CD4-positive, alpha-beta memory T cell (primary cell): ENCODE measurements around the gene GPR132. TPM values are rescaled to one million over a fixed set of nuclear protein-coding genes. Genes with fewer than 3 reads are reported as not detected.
A peak's percentile ranks its signal among the peaks of the same experiment; 100 is the strongest.
"Not testable (repeated sequence)": the region's sequence is repeated elsewhere in the genome, so short reads cannot be mapped to it uniquely, and the experiment has no call there.

ENCODE experiments used
- CTCF ChIA-PET: fragments of 350-600 bp; sonication (Branson Sonifier 250); formaldehyde crosslinking; loops from one replicate; lab custom pipeline; 2021; ENCODE audit warnings: inconsistent platforms; ENCODE audit not compliant: partially characterized antibody; lab: Charles Lee
- POLR2A ChIA-PET: fragments of 350-600 bp; sonication (Branson Sonifier 250); formaldehyde crosslinking; loops from one replicate; lab custom pipeline; 2021; ENCODE audit not compliant: partially characterized antibody; lab: Charles Lee
- DNase-seq, 5 donors: peaks; one replicate each; pipeline versions ENCODE4 v3.0.0 to v3.0.0-alpha.2; 2020 to 2022; ENCODE audit warnings: mixed read lengths in 1 of 5
- H3K27ac ChIP-seq: one replicate; pipeline ENCODE4 v1.7.0; 2013; ENCODE audit warnings: low read depth, low read length
- H3K27me3 ChIP-seq: 2 replicates; pipeline ENCODE4 v1.7.0; 2013; ENCODE audit warnings: mild to moderate bottlenecking, low read length, moderate library complexity; ENCODE audit not compliant: insufficient read depth
- H3K36me3 ChIP-seq: 2 replicates; pipeline ENCODE4 v1.7.0; 2013; ENCODE audit warnings: mild to moderate bottlenecking, low read length, moderate library complexity; ENCODE audit not compliant: insufficient read depth
- H3K4me1 ChIP-seq: 2 replicates; pipeline ENCODE4 v1.7.0; 2013; ENCODE audit warnings: mild to moderate bottlenecking, low read length, moderate library complexity; ENCODE audit not compliant: insufficient read depth
- H3K4me3 ChIP-seq, 2 donors: one replicate each; pipeline ENCODE4 v1.7.0; 2013; ENCODE audit warnings: low read length in 2 of 2, mild to moderate bottlenecking in 1 of 2
- H3K9me3 ChIP-seq, 2 donors: one replicate each; pipeline ENCODE4 v1.7.0; 2013; ENCODE audit warnings: low read length in 2 of 2, control low read depth in 1 of 2; ENCODE audit not compliant: control insufficient read depth in 1 of 2
- H3K27ac Mint-ChIP-seq, 7 donors: one replicate each; pipeline ENCODE4 v1.8.0; 2020 to 2021; ENCODE audit warnings: mixed read lengths in 7 of 7, mild to moderate bottlenecking in 6 of 7, inconsistent platforms in 3 of 7, moderate library complexity in 3 of 7
- H3K27me3 Mint-ChIP-seq, 2 donors: one replicate each; pipeline ENCODE4 v1.8.0; 2020 to 2021; ENCODE audit warnings: mixed read lengths in 2 of 2
- H3K36me3 Mint-ChIP-seq, 2 donors: one replicate each; pipeline ENCODE4 v1.8.0; 2020 to 2021; ENCODE audit warnings: mixed read lengths in 2 of 2, inconsistent platforms in 1 of 2, mild to moderate bottlenecking in 1 of 2
- H3K4me1 Mint-ChIP-seq, 4 donors: one replicate each; pipeline ENCODE4 v1.8.0; 2020 to 2021; ENCODE audit warnings: mixed read lengths in 4 of 4, mild to moderate bottlenecking in 1 of 4
- H3K4me3 Mint-ChIP-seq, 8 donors: one replicate each; pipeline ENCODE4 v1.8.0; 2020 to 2021; ENCODE audit warnings: mixed read lengths in 8 of 8, mild to moderate bottlenecking in 7 of 8, moderate library complexity in 6 of 8, inconsistent platforms in 3 of 8
- H3K9me3 Mint-ChIP-seq, 8 donors: one replicate each; pipeline ENCODE4 v1.8.0; 2020 to 2021; ENCODE audit warnings: mixed read lengths in 8 of 8, mild to moderate bottlenecking in 5 of 8, inconsistent platforms in 3 of 8, moderate library complexity in 1 of 8
- intact Hi-C: fragments of 100-400 bp; cut with micrococcal nuclease; formaldehyde crosslinking; loops from one replicate; pipeline ENCODE4 v1.15.1; 2023
- polyA plus RNA-seq, 2 donors: library from polyadenylated mRNA; unstranded; fragments of 300-500 nt; fragmentation: Illumina TruSeq; gene quantifications; one replicate each; pipeline ENCODE4 v1.2.3, GENCODE V29; 2021
- total RNA-seq, 2 experiments: library from RNA; stranded (reverse); gene quantifications; one replicate each; pipeline ENCODE4 v1.2.3, GENCODE V29; 2021

The GPR132 gene
- total and polyA plus RNA-seq, 4 experiments from 2014 or later, result 4.9 to 49.2 (median 43.7) TPM

DNA sequence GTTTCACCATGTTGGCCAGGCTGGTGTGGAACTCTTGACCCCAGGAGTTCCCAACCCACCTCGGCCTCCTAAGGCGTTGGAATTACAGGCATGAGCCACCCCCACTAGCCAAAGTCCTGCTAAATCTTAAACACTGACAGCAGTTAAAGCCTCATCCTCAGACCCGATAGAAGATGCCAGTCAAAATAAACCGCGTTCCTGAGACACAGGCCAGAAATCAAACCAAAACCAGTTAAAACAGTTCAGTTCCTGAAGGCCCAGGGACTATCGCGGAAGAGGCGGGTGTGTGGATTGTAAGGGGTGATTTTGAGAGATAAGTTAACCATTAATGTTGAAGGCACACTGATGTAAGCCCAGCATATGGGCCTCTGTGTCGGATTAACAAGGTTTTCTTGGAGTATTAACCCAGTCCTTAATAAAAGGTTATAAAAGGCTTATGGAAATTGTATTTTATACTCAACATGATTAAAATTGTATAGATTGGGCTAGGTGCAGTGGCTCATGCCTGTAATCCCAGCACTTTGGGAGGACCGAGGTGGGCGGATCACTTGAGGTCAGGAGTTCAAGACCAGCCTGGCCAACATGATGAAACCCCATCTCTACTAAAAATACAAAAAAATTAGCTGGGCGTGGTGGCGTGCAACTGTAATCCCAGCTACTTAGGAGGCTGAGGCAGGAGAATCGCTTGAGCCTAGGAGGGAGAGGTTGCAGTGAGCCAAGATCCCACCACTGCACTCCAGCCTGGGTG lies 25.6 kb downstream of the GPR132 start:
- intact Hi-C loops, result no loop called here
- no peak for DNase-seq
- Histone ChIP-seq H3K36me3 (no peaks in the 10 kb centered on the region), H3K27me3 (no peaks in the 10 kb centered on the region), H3K9me3 (no peaks in the 10 kb centered on the region), H3K4me3 (no peak overlapping the region), H3K27ac (no peak overlapping the region), H3K4me1 (no peaks in the 10 kb centered on the region)
- H3K27me3 Mint-ChIP-seq, result peaks cover under 1 to 3% of the 10 kb centered on the region in 2 donors
- no peak overlapping the region for H3K27ac Mint-ChIP-seq
- peaks cover 1 to 6% (median 2%) of the 10 kb centered on the region in 4 donors for H3K4me1 Mint-ChIP-seq
- ChIA-PET CTCF (no interaction called here), POLR2A (interaction anchor here (0.6 kb wide), 1 partner anchor 35 kb away, joined by 4 read pairs; no protein-coding TSS in a partner anchor)
- no peaks in the 10 kb centered on the region for H3K9me3 Mint-ChIP-seq
- H3K36me3 Mint-ChIP-seq, result no peaks in the 10 kb centered on the region
- no peak overlapping the region for H3K4me3 Mint-ChIP-seq

DNA sequence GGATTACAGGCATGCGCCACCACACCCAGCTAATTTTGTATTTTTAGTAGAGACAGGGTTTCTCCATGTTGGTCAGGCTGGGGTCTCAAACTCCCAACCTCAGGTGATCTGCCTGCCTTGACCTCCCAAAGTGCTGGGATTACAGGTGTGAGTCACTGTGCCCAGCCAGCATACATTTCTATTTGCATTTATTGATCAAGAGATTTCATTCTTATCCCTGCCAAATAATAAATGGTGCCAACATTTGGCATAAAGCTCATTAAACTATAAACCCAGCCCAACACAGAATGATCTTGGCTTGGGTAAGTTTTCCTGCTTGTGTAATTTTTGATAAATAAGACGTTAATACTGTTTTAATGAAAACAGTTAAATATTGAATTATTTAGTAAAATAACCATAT lies 29.6 kb downstream of the GPR132 start:
- ChIA-PET CTCF (interaction anchor here (1.0 to 3.3 kb wide), 4 partner anchors 10 to 61 kb away, joined by 3 to 24 read pairs (median 6); no protein-coding TSS in a partner anchor), POLR2A (interaction anchor here (0.7 to 3.0 kb wide), 3 partner anchors 10 to 28 kb away, joined by 3 to 10 read pairs (median 3); partner anchors contain the start of gene CDCA4)
- H3K27ac Mint-ChIP-seq, H3K9me3 Mint-ChIP-seq, H3K36me3 Mint-ChIP-seq, intact Hi-C loops, H3K4me3 ChIP-seq, H3K4me1 ChIP-seq, H3K27ac ChIP-seq, DNase-seq, H3K36me3 ChIP-seq, H3K9me3 ChIP-seq, H3K27me3 Mint-ChIP-seq, H3K27me3 ChIP-seq: not testable (repeated sequence)
- Mint-ChIP-seq H3K4me1 (peaks cover 6 to 30% (median 20%) of the 10 kb centered on the region in 4 donors), H3K4me3 (peak overlapping the region in 1 of 8 donors; percentile 25)

DNA sequence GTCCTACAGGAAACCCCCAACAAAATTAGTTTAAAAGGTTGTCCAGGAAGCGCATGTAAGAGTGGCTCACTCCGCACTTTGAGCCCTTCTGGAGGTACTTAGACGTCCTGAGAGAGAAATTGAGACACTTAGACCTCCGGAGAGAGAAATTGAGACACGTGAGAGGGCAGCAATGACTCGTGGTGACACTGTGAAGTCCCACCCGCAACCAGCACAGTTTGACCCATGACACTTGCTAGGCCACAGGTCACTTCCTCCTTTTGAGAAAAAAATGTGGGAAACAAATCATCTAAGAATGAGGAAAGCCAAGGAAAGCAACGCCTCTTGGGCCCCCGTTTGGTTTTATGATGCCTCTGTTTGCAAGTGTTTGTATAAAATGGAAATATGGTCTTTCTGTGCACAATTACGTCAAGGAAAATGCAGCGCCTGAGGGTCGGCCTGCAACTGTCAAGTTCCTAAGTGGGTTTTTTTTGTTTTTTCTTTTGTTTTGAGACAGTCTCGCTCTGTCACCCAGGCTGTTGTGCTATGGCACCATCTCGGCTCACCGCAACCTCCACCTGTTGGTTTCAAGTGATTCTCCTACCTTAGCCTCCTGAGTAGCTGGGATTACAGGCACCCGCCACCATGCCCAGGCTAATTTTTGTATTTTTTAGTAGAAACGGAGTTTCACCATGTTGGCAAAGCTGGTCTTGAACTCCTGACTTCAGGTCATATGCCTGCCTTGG lies 30.8 kb downstream of the GPR132 start:
- ChIA-PET POLR2A (interaction anchor here (1.1 to 3.0 kb wide), 5 partner anchors 9 to 29 kb away, joined by 3 to 24 read pairs (median 4); partner anchors contain the start of gene CDCA4), CTCF (interaction anchor here (1.3 to 3.3 kb wide), 5 partner anchors 9 to 60 kb away, joined by 3 to 24 read pairs (median 9); no protein-coding TSS in a partner anchor)
- H3K27ac ChIP-seq, result no peak overlapping the region
- Mint-ChIP-seq H3K27ac (peak overlapping the region in 5 of 7 donors; percentile 54 to 94 (median 64)), H3K36me3 (no peaks in the 10 kb centered on the region), H3K27me3 (no peaks in the 10 kb centered on the region), H3K4me1 (peaks cover 6 to 32% (median 20%) of the 10 kb centered on the region in 4 donors), H3K4me3 (peak overlapping the region in 7 of 8 donors; percentile 28 to 94 (median 53)), H3K9me3 (no peaks in the 10 kb centered on the region)
- no peaks in the 10 kb centered on the region for H3K27me3 ChIP-seq
- no peaks in the 10 kb centered on the region for H3K9me3 ChIP-seq
- no peak for DNase-seq
- no peak overlapping the region for H3K4me3 ChIP-seq
- no peaks in the 10 kb centered on the region for H3K36me3 ChIP-seq
- peaks cover 7% of the 10 kb centered on the region for H3K4me1 ChIP-seq
- intact Hi-C loops, result no loop called here

DNA sequence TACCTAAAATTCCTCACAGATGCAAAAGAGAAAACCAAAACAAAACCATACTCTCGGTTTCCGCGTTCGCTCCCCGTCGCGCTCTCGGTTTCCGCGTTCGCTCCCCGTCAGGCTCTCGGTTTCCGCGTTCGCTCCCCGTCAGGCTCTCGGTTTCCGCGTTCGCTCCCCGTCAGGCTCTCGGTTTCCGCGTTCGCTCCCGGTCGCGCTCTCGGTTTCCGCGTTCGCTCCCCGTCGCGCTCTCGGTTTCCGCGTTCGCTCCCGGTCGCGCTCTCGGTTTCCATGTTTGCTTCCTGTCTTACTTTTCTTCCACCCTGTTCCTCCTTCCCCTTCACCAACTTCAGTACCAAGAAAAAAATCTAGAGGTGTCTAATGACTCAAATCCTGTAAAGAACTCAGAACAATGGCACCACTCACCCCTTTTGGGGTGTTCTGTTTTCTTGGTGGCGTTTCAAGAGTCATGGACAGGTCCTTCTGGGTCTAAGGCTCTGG lies 31.8 kb downstream of the GPR132 start:
- H3K27me3 ChIP-seq, H3K9me3 ChIP-seq, H3K4me1 ChIP-seq, H3K36me3 Mint-ChIP-seq, H3K9me3 Mint-ChIP-seq, H3K36me3 ChIP-seq, H3K27me3 Mint-ChIP-seq: not testable (repeated sequence)
- Histone ChIP-seq H3K27ac (peak overlapping the region; percentile 45), H3K4me3 (peak overlapping the region; percentile 1 to 49)
- POLR2A ChIA-PET, result interaction anchor here (0.7 to 1.8 kb wide), 4 partner anchors 10 to 13 kb away, joined by 3 to 24 read pairs (median 4); partner anchors contain the start of gene CDCA4
- CTCF ChIA-PET, result interaction anchor here (1.6 to 2.6 kb wide), 2 partner anchors 12 to 57 kb away, joined by 3 to 11 read pairs; no protein-coding TSS in a partner anchor
- intact Hi-C loops, result loop anchor here (1.0 kb wide), 1 partner anchor 12 kb away; the partner anchor contains the start of gene CDCA4
- peak in 1 of 5 donors; percentile 20 for DNase-seq
- Mint-ChIP-seq H3K27ac (peak overlapping the region; percentile 54 to 98 (median 94)), H3K4me3 (peak overlapping the region; percentile 86 to 99 (median 92)), H3K4me1 (peaks cover 5 to 32% (median 20%) of the 10 kb centered on the region in 4 donors)

DNA sequence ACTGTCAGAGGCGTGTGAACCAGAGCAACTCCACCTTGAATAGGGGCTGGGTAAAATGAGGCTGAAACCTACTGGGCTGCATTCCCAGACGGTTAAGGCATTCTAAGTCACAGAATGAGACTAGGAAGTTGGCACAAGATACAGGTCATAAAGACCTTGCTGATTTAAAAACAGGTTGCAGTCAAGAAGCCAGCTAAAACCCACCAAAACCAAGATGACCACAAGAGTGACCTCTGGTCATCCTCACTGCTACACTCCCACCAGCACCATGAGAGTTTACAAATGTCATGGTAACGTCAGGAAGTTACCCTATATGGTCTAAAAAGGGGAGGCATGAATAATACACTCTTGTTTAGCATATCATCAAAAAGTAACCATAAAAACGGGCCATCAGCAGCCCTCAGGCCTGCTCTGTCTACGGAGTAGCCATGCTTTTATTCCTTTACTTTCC lies 32.8 kb downstream of the GPR132 start:
- Mint-ChIP-seq H3K4me1 (peaks cover 7 to 32% (median 21%) of the 10 kb centered on the region in 4 donors), H3K27ac (peak overlapping the region in 6 of 7 donors; percentile 37 to 94 (median 68)), H3K4me3 (peak overlapping the region; percentile 86 to 99 (median 92))
- DNase-seq, intact Hi-C loops, H3K27me3 ChIP-seq, H3K36me3 Mint-ChIP-seq, H3K27ac ChIP-seq, H3K27me3 Mint-ChIP-seq, H3K4me1 ChIP-seq, H3K36me3 ChIP-seq, H3K9me3 ChIP-seq, H3K9me3 Mint-ChIP-seq: not testable (repeated sequence)
- CTCF ChIA-PET, result interaction anchor here (0.8 to 2.6 kb wide), 4 partner anchors 10 to 56 kb away, joined by 3 to 11 read pairs (median 3); no protein-coding TSS in a partner anchor
- H3K4me3 ChIP-seq, result peak overlapping the region in 1 of 2 donors; percentile 49
- POLR2A ChIA-PET, result interaction anchor here (0.7 to 1.8 kb wide), 2 partner anchors 12 to 13 kb away, joined by 3 to 24 read pairs; partner anchors contain the start of gene CDCA4

DNA sequence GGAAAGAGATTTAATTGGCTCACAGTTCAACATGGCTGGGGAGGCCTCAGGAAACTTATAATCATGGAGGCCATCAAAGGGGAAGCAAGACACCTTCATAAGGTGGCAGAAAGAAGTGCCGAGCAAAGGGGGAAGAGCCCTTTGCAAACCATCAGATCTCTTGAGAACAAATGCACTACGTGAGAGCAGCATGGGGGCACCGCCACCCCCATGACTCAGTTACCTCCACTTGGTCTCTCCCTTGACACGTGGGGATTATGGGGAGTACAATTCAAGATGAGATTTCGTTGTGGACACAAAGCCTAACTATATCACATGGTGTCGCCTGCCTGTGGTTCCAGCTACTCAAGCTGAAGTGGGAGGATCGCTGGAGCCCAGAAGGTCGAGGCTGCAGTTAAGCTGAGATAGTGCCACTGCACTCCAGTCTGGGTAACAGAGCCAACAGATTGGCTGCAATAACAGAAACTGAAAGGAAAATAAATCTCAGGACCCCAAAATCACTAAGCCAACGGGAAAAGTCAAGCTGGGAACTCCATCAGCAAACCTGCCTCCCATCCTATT lies 34.3 kb downstream of the GPR132 start:
- ChIA-PET POLR2A (no interaction called here), CTCF (interaction anchor here (1.1 kb wide), 2 partner anchors 10 to 55 kb away, joined by 3 read pairs; partner anchors contain the start of gene CDCA4)
- peaks cover 3% of the 10 kb centered on the region in 2 donors for H3K36me3 Mint-ChIP-seq
- Histone ChIP-seq H3K27me3 (no peaks in the 10 kb centered on the region), H3K4me3 (no peak overlapping the region), H3K27ac (no peak overlapping the region), H3K4me1 (peaks cover 17% of the 10 kb centered on the region), H3K36me3 (no peaks in the 10 kb centered on the region), H3K9me3 (no peaks in the 10 kb centered on the region)
- intact Hi-C loops, result no loop called here
- DNase-seq, result no peak
- H3K27me3 Mint-ChIP-seq, result no peaks in the 10 kb centered on the region
- H3K4me3 Mint-ChIP-seq, result peak overlapping the region in 4 of 8 donors; percentile 10 to 31 (median 20)
- peaks cover 12 to 43% (median 28%) of the 10 kb centered on the region in 4 donors for H3K4me1 Mint-ChIP-seq
- H3K27ac Mint-ChIP-seq, result peak overlapping the region in 2 of 7 donors; percentile 29
- no peaks in the 10 kb centered on the region for H3K9me3 Mint-ChIP-seq
